PC-3 (cell line): ENCODE results near the gene LRFN5. TPM values are rescaled to one million over a fixed set of nuclear protein-coding genes. Genes with fewer than 3 reads are reported as not detected.

Experiments
- ATAC-seq: fragments of 200-7000 bp; cut with Tn5 transposase; 2 replicates; pipeline ENCODE4 v1.9.1; 2020; ENCODE audit warnings: mild to moderate bottlenecking, moderate library complexity
- BruUV-seq: library from RNA; stranded (reverse); fragments of 400-500 nt; replicated peaks from 2 replicates; lab custom pipeline; 2021; lab: Mats Ljungman, UMichigan
- CTCF ChIA-PET: fragments of 300-600 bp; sonication (Branson Sonifier 250); formaldehyde crosslinking; loops from one replicate; lab custom pipeline; 2022; ENCODE audit warnings: antibody characterized with exemption; lab: Charles Lee
- POLR2A ChIA-PET: fragments of 300-600 bp; sonication (Branson Sonifier 250); formaldehyde crosslinking; loops from one replicate; lab custom pipeline; 2022; ENCODE audit warnings: antibody characterized with exemption; ENCODE audit not compliant: unreplicated experiment; lab: Charles Lee
- DNase-seq: peaks from one replicate; pipeline ENCODE4 v3.0.0-alpha.2; 2015
- H2AFZ ChIP-seq: fragments of 300-600 bp; sonication (generic); 2 replicates; pipeline ENCODE4 v1.6.0; 2016; ENCODE audit warnings: antibody characterized with exemption, low read length
- H3F3A ChIP-seq: fragments of 300-600 bp; sonication (generic); one replicate; pipeline ENCODE4 v1.6.0; 2017; ENCODE audit warnings: antibody characterized with exemption, low read length, control low read depth, mild to moderate bottlenecking; ENCODE audit not compliant: unreplicated experiment
- H3K27ac ChIP-seq: fragments of 300-600 bp; sonication (generic); 2 replicates; pipeline ENCODE4 v1.5.1; 2016; ENCODE audit warnings: mild to moderate bottlenecking, low read length
- H3K27me3 ChIP-seq: fragments of 300-600 bp; sonication (generic); 2 replicates; pipeline ENCODE4 v1.6.1; 2016; ENCODE audit warnings: low read length, mixed read lengths
- H3K36me3 ChIP-seq: fragments of 300-600 bp; sonication (generic); 2 replicates; pipeline ENCODE4 v1.6.1; 2016; ENCODE audit warnings: low read depth, mixed run types, low read length, mixed read lengths
- H3K4me1 ChIP-seq: fragments of 300-600 bp; sonication (generic); 2 replicates; pipeline ENCODE4 v1.5.1; 2016; ENCODE audit warnings: low read length; ENCODE audit not compliant: insufficient read depth
- H3K4me2 ChIP-seq: fragments of 300-600 bp; sonication (generic); 2 replicates; pipeline ENCODE4 v1.6.0; 2016; ENCODE audit warnings: low read length
- H3K4me3 ChIP-seq: fragments of 300-600 bp; sonication (generic); 2 replicates; pipeline ENCODE4 v1.5.1; 2016; ENCODE audit warnings: mild to moderate bottlenecking, low read length, mixed read lengths
- H3K79me2 ChIP-seq: fragments of 300-600 bp; sonication (generic); 2 replicates; pipeline ENCODE4 v1.6.1; 2017; ENCODE audit warnings: low read length, mixed read lengths
- H3K9ac ChIP-seq: fragments of 300-600 bp; sonication (generic); 2 replicates; pipeline ENCODE4 v1.6.0; 2016; ENCODE audit warnings: mild to moderate bottlenecking, low read length
- H3K9me2 ChIP-seq: fragments of 300-600 bp; sonication (generic); replicated peaks from 2 replicates; pipeline ENCODE4 v1.6.1; 2016; ENCODE audit warnings: mixed run types, low read length, mixed read lengths
- H3K9me3 ChIP-seq: fragments of 300-600 bp; sonication (generic); 2 replicates; pipeline ENCODE4 v1.6.1; 2016; ENCODE audit warnings: low read length, mixed read lengths
- H4K20me1 ChIP-seq: fragments of 300-600 bp; sonication (generic); 2 replicates; pipeline ENCODE4 v1.6.1; 2016; ENCODE audit warnings: low read length, mixed read lengths
- CTCF ChIP-seq: fragments of 300-600 bp; sonication (generic); conservative IDR thresholded peaks from 2 replicates; pipeline ENCODE4 v1.5.1; 2017; ENCODE audit warnings: antibody characterized with exemption, low read depth, mild to moderate bottlenecking, low read length
- EZH2 ChIP-seq: fragments of 300-600 bp; sonication (generic); IDR thresholded peaks from one replicate; pipeline ENCODE4 v1.6.1; 2017; ENCODE audit warnings: antibody characterized with exemption, mild to moderate bottlenecking, low read length; ENCODE audit not compliant: unreplicated experiment
- EZH2phosphoT487 ChIP-seq: fragments of 300-600 bp; sonication (generic); IDR thresholded peaks from 2 replicates; pipeline ENCODE4 v1.6.1; 2018; ENCODE audit warnings: mild to moderate bottlenecking, antibody characterized with exemption, low read length, borderline replicate concordance
- intact Hi-C: fragments of 100-400 bp; cut with micrococcal nuclease; formaldehyde crosslinking; loops from 2 replicates; pipeline ENCODE4 v1.9.0; 2023
- total RNA-seq: library from RNA; depleted of rRNA; stranded (reverse); fragments of >200 nt; gene quantifications from 2 replicates; pipeline ENCODE4 v1.2.3, GENCODE V29; 2014

LRFN5 gene
- total RNA-seq, 1 experiment from 2014 or later: not detected

- Histone ChIP-seq H3K4me2 (no peak overlapping the region), H3K9me2 (no peaks in the 10 kb centered on the region), H2AFZ (no peak overlapping the region), H3K79me2 (no peaks in the 10 kb centered on the region), H3K27me3 (no peaks in the 10 kb centered on the region), H3F3A (no peaks in the 10 kb centered on the region), H3K4me1 (no peaks in the 10 kb centered on the region), H3K9me3 (no peaks in the 10 kb centered on the region), H3K9ac (no peak overlapping the region), H3K36me3 (no peaks in the 10 kb centered on the region), H3K4me3 (no peak overlapping the region), H4K20me1 (no peaks in the 10 kb centered on the region), H3K27ac (no peak overlapping the region)
- DNase-seq (no peak), ATAC-seq (no peak)
- TF ChIP-seq EZH2 (no peak), CTCF (no peak), EZH2phosphoT487 (no peak)
- BruUV-seq: no TSS peak
- POLR2A ChIA-PET: no interaction called here
- intact Hi-C loops: no loop called here
- CTCF ChIA-PET: no interaction called here
Measured at GRCh38 chr14:41642789-41643188, 36.1 kb downstream of the LRFN5 start.

GRCh38 chr14:41644606-41645005 lies 37.9 kb downstream of the LRFN5 start:
- ATAC-seq (no peak), DNase-seq (no peak)
- H3K4me3 ChIP-seq: no peak overlapping the region
- no peak for TF ChIP-seq EZH2phosphoT487
- TF ChIP-seq EZH2: no peak
- TF ChIP-seq CTCF: no peak
- no peak overlapping the region for H3K9ac ChIP-seq
- H3K27ac ChIP-seq: no peak overlapping the region
- H3K79me2 ChIP-seq: no peaks in the 10 kb centered on the region
- CTCF ChIA-PET: no interaction called here
- no peak overlapping the region for H2AFZ ChIP-seq
- no peaks in the 10 kb centered on the region for H3K27me3 ChIP-seq
- no peak overlapping the region for H3K4me2 ChIP-seq
- POLR2A ChIA-PET: no interaction called here
- no peaks in the 10 kb centered on the region for H3K9me3 ChIP-seq
- BruUV-seq: no TSS peak
- intact Hi-C loops: no loop called here
- no peaks in the 10 kb centered on the region for H4K20me1 ChIP-seq
- no peaks in the 10 kb centered on the region for H3F3A ChIP-seq
- no peaks in the 10 kb centered on the region for H3K9me2 ChIP-seq
- H3K4me1 ChIP-seq: no peaks in the 10 kb centered on the region
- no peaks in the 10 kb centered on the region for H3K36me3 ChIP-seq

GRCh38 chr14:41650802-41651201 lies 44.1 kb downstream of the LRFN5 start:
- Histone ChIP-seq H3K9me3 (no peaks in the 10 kb centered on the region), H4K20me1 (no peaks in the 10 kb centered on the region), H3K4me1 (no peaks in the 10 kb centered on the region), H3K36me3 (no peaks in the 10 kb centered on the region), H3K4me2 (no peak overlapping the region), H3K27ac (no peak overlapping the region), H3K4me3 (no peak overlapping the region), H3K79me2 (no peaks in the 10 kb centered on the region), H3K9me2 (no peaks in the 10 kb centered on the region), H2AFZ (no peak overlapping the region), H3F3A (no peaks in the 10 kb centered on the region), H3K27me3 (no peaks in the 10 kb centered on the region), H3K9ac (no peak overlapping the region)
- DNase-seq (no peak), ATAC-seq (no peak)
- intact Hi-C loops: no loop called here
- BruUV-seq: no TSS peak
- TF ChIP-seq CTCF: no peak
- no peak for TF ChIP-seq EZH2
- TF ChIP-seq EZH2phosphoT487: no peak
- ChIA-PET CTCF (no interaction called here), POLR2A (interaction anchor here (0.6 kb wide), 1 partner anchor 368 kb away, joined by 10 read pairs; no protein-coding TSS in a partner anchor)
